HUES48 (cell line): ENCODE data around the gene LACC1.

Source experiments
- H3K27ac ChIP-seq: one replicate; pipeline ENCODE4 v1.7.0; 2013; ENCODE audit warnings: low read depth, low read length, inconsistent platforms
- H3K27me3 ChIP-seq: 2 replicates; pipeline ENCODE4 v1.6.1; 2013; ENCODE audit warnings: mild to moderate bottlenecking, low read length; ENCODE audit not compliant: control insufficient read depth, insufficient read depth
- H3K36me3 ChIP-seq: 2 replicates; pipeline ENCODE4 v1.6.1; 2013; ENCODE audit warnings: low read length; ENCODE audit not compliant: control insufficient read depth, insufficient read depth
- H3K4me1 ChIP-seq: 2 replicates; pipeline ENCODE4 v1.6.1; 2013; ENCODE audit warnings: mild to moderate bottlenecking, low read length; ENCODE audit not compliant: control insufficient read depth, insufficient read depth
- H3K4me3 ChIP-seq: 2 replicates; pipeline ENCODE4 v1.5.1; 2013; ENCODE audit warnings: mild to moderate bottlenecking, low read depth, low read length
- H3K9ac ChIP-seq: 2 replicates; pipeline ENCODE4 v1.6.1; 2013; ENCODE audit warnings: mild to moderate bottlenecking, low read depth, low read length, moderate library complexity
- H3K9me3 ChIP-seq: 2 replicates; pipeline ENCODE4 v1.6.1; 2013; ENCODE audit warnings: low read length; ENCODE audit not compliant: control insufficient read depth, insufficient read depth

LACC1 gene

DNA sequence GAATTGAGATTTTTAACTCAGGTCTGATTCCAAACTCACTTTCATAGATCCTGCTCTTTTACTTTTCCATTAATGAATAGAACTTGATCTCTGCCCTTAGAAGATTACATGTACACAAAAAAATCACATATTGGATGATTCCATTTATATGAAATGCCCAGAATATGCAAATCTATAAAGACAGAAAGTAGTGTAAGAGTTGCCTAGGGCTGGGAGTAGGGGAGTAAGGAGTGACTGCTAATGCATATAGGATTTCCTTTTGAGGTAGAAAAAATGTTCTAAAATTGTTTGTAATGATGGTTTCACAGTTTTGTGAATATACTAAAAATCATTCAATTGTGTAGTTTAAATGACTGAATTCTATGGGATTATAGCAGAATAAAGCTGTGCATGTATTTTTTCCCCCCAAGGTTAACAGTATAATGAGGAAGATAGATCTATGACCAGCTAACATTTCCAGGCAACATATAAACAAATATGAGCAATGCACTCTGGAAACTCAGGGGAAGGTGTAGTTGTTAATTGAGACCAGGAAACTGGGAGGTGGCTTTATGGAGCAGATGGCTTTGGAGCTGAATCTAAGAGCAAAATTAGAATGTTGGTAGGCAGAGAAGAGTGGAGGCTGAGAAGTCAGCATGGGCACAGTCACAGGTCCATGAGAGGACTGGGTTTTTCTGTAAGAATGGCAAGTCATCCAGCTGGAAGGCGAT, 41.4 kb downstream of the LACC1 start:
- H3K9ac ChIP-seq: no peak overlapping the region
- H3K27ac ChIP-seq: no peak overlapping the region
- no peaks in the 10 kb centered on the region for H3K27me3 ChIP-seq
- no peaks in the 10 kb centered on the region for H3K9me3 ChIP-seq
- no peak overlapping the region for H3K4me3 ChIP-seq
- H3K36me3 ChIP-seq: no peaks in the 10 kb centered on the region
- H3K4me1 ChIP-seq: no peaks in the 10 kb centered on the region

GRCh38 chr13:43924549-43925245, 45.0 kb downstream of the LACC1 start:
- H3K27ac ChIP-seq: no peak overlapping the region
- H3K4me3 ChIP-seq: no peak overlapping the region
- H3K36me3 ChIP-seq: no peaks in the 10 kb centered on the region
- no peaks in the 10 kb centered on the region for H3K9me3 ChIP-seq
- H3K9ac ChIP-seq: no peak overlapping the region
- H3K4me1 ChIP-seq: peaks cover under 1% of the 10 kb centered on the region; the same call in 1 of the 2 replicates
- H3K27me3 ChIP-seq: no peaks in the 10 kb centered on the region

DNA sequence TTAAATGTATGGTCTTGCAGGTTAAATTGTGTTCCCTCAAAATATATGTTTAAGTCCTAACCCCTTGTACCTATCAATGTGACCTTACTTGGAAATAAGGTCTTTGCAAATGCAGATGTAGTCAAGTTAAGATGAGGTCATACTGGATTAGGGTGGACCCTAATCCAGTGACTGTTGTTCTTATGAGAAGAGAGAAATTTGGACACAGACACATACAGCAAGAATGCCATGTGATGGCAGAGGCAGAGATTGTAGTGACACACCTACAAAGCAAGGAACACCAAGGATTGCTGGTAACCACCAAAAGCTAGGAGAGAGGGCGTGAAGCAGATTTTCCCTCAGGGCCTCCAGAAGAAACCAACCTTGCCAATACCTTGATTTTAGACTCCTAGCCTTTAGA, 50.2 kb downstream of the LACC1 start:
- Histone ChIP-seq H3K36me3 (no peaks in the 10 kb centered on the region), H3K9ac (no peak overlapping the region), H3K4me1 (peaks cover 6% of the 10 kb centered on the region; the same call in 1 of the 2 replicates), H3K27me3 (no peaks in the 10 kb centered on the region), H3K4me3 (no peak overlapping the region), H3K27ac (no peak overlapping the region), H3K9me3 (no peaks in the 10 kb centered on the region)

GRCh38 chr13:43933378-43933777, 53.7 kb downstream of the LACC1 start:
- no peaks in the 10 kb centered on the region for H3K27me3 ChIP-seq
- H3K36me3 ChIP-seq: no peaks in the 10 kb centered on the region
- H3K9ac ChIP-seq: no peak overlapping the region
- peaks cover 6% of the 10 kb centered on the region; the same call in 1 of the 2 replicates for H3K4me1 ChIP-seq
- H3K27ac ChIP-seq: no peak overlapping the region
- H3K4me3 ChIP-seq: no peak overlapping the region
- no peaks in the 10 kb centered on the region for H3K9me3 ChIP-seq

- peaks cover 6% of the 10 kb centered on the region; the same call in 1 of the 2 replicates for H3K4me1 ChIP-seq
- H3K9me3 ChIP-seq: no peaks in the 10 kb centered on the region
- no peak overlapping the region for H3K9ac ChIP-seq
- H3K4me3 ChIP-seq: no peak overlapping the region
- no peaks in the 10 kb centered on the region for H3K27me3 ChIP-seq
- H3K36me3 ChIP-seq: no peaks in the 10 kb centered on the region
- no peak overlapping the region for H3K27ac ChIP-seq
Measured at GRCh38 chr13:43934273-43934672, 54.6 kb downstream of the LACC1 start.

- Histone ChIP-seq H3K27ac (no peak overlapping the region), H3K4me3 (no peak overlapping the region), H3K9ac (no peak overlapping the region), H3K36me3 (no peaks in the 10 kb centered on the region), H3K4me1 (no peaks in the 10 kb centered on the region), H3K27me3 (no peaks in the 10 kb centered on the region), H3K9me3 (no peaks in the 10 kb centered on the region)
Measured at GRCh38 chr13:43935878-43936277, 56.2 kb downstream of the LACC1 start.

DNA sequence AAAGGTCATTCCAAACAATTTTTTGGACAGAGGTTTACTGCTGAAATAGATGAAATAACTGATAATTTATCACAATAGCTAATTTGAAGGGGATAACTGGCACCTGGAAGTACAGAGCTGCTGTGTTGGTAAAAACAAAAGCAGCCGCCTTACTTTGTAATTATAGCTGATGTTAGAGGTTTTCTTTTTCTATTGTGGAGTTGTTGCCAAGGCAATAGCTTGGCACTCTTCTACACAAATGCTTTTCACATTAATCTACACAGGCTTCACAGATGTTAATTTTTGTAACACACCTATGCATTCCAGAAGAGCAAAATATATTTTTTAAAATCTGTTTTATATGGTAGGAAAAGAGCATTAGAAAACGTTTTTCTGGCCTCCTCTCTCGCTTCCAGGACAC, 56.9 kb downstream of the LACC1 start:
- H3K4me1 ChIP-seq: no peaks in the 10 kb centered on the region
- no peaks in the 10 kb centered on the region for H3K27me3 ChIP-seq
- H3K36me3 ChIP-seq: no peaks in the 10 kb centered on the region
- no peak overlapping the region for H3K4me3 ChIP-seq
- no peak overlapping the region for H3K27ac ChIP-seq
- no peak overlapping the region for H3K9ac ChIP-seq
- no peaks in the 10 kb centered on the region for H3K9me3 ChIP-seq

- Histone ChIP-seq H3K4me1 (no peaks in the 10 kb centered on the region), H3K27me3 (no peaks in the 10 kb centered on the region), H3K9me3 (no peaks in the 10 kb centered on the region), H3K27ac (no peak overlapping the region), H3K36me3 (no peaks in the 10 kb centered on the region), H3K4me3 (no peak overlapping the region), H3K9ac (no peak overlapping the region)
Measured at GRCh38 chr13:43937839-43938238, 58.1 kb downstream of the LACC1 start.

DNA sequence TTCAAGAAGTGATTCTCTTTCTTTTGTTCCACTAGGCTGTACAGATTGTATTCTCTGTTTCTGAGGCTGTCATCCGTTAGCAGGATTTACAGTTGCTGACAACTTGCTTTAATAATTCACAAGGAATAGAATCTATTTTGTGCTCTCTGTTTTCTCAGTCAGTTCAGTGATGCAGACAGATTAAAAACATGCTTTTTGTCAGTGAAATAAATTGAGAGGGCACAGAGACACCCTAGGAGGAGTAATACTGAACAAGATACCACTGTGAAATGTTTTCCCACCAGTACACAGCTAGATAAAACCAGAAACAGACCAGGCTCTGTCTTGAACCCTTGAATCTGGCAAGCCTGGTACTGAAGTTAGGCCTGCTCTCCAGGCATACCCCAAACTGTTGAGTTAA, 58.7 kb downstream of the LACC1 start:
- no peak overlapping the region for H3K4me3 ChIP-seq
- no peaks in the 10 kb centered on the region for H3K36me3 ChIP-seq
- no peak overlapping the region for H3K27ac ChIP-seq
- H3K9ac ChIP-seq: no peak overlapping the region
- no peaks in the 10 kb centered on the region for H3K9me3 ChIP-seq
- no peaks in the 10 kb centered on the region for H3K4me1 ChIP-seq
- no peaks in the 10 kb centered on the region for H3K27me3 ChIP-seq

DNA sequence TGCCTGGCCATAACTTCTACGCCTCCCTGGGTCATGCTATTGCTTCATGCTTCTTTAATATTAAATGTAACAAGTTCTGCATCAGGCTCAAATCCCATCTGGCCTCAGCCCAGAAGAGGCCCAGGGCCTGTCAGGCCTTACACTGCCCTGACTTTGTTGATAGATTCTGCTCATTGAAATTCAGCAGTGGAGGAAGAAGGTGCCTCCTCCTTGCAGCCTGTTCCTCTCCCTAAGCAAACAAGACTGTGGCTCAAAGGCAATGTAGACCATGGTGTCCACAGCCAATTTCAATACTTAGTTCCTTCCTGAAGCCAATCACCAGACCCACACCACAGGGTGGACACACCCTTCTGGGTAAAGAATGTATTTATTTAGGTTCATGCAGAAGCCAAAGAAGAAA, 59.4 kb downstream of the LACC1 start:
- Histone ChIP-seq H3K9me3 (no peaks in the 10 kb centered on the region), H3K4me1 (no peaks in the 10 kb centered on the region), H3K27me3 (no peaks in the 10 kb centered on the region), H3K36me3 (no peaks in the 10 kb centered on the region), H3K27ac (no peak overlapping the region), H3K4me3 (no peak overlapping the region), H3K9ac (no peak overlapping the region)

DNA sequence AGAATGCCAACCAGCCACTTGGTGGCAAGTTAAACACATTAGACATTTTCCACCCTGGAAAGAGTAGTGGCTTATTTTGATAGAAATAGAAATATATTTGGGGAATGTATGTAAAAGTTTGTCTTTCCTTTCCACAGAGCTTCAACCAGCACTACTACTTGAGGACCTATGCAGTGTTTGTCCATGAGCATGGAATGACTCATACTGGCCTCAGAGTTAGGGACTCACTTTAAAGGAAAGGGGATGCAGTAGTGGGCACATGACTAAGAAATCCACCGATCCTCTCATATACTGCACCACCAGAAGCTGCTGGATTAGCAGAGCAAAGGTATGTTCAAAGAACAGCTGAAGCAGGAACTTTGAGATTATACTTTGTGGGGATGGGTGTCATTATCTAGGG, 62.6 kb downstream of the LACC1 start:
- H3K9me3 ChIP-seq: no peaks in the 10 kb centered on the region
- H3K36me3 ChIP-seq: no peaks in the 10 kb centered on the region
- H3K4me3 ChIP-seq: no peak overlapping the region
- H3K9ac ChIP-seq: no peak overlapping the region
- H3K4me1 ChIP-seq: no peaks in the 10 kb centered on the region
- no peak overlapping the region for H3K27ac ChIP-seq
- H3K27me3 ChIP-seq: no peaks in the 10 kb centered on the region
